GM06990 (cell line): ENCODE data around the gene GUSB.
A peak's percentile ranks its signal among the peaks of the same experiment; 100 is the strongest.

Source experiments
- DNase-seq: peaks from one replicate; pipeline ENCODE4 v3.0.0-alpha.2; 2011; ENCODE audit not compliant: insufficient read length; ENCODE audit errors: extremely low read depth
- H3K27me3 ChIP-seq: replicated peaks from 2 replicates; pipeline ENCODE4 v1.6.0; 2011; ENCODE audit warnings: low read length; ENCODE audit not compliant: control insufficient read depth, insufficient read depth
- H3K36me3 ChIP-seq: 2 replicates; pipeline ENCODE4 v1.5.1; 2011; ENCODE audit warnings: low read length; ENCODE audit not compliant: control insufficient read depth, insufficient read depth
- H3K4me3 ChIP-seq: replicated peaks from 2 replicates; pipeline ENCODE4 v1.5.1; 2011; ENCODE audit warnings: low read depth, mild to moderate bottlenecking, control low read depth, low read length
- TF ChIP-seq, protein P1 (sequence below): IDR thresholded peaks from 2 replicates; pipeline ENCODE4 v1.5.1; 2011; ENCODE audit warnings: low read length, control low read depth, mild to moderate bottlenecking, inconsistent platforms; ENCODE audit not compliant: insufficient read depth, poor library complexity, severe bottlenecking

GUSB gene

DNA sequence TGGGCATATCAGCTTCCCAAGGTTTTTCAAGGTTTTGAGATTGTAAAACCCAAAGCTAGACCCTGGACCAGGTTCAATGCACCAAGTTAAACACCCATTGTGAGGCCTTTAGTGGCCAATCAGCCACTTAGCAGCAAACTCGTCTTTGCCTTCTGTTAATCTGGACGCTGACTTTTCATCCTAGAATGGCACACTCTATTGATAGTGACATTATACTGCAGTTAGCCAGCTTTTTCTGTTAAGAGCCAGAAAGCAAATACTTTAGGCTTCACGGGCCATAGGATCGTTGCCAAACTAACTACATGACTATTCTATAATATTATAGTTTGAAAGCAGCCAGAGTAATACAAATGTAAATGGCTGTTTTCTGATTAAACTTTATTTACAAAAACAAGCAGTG is 57.8 kb downstream of the GUSB start:
- Histone ChIP-seq H3K4me3 (no peak overlapping the region), H3K27me3 (no peaks in the 10 kb centered on the region), H3K36me3 (no peaks in the 10 kb centered on the region)
- no peak for DNase-seq
- TF ChIP-seq, protein P1, sequence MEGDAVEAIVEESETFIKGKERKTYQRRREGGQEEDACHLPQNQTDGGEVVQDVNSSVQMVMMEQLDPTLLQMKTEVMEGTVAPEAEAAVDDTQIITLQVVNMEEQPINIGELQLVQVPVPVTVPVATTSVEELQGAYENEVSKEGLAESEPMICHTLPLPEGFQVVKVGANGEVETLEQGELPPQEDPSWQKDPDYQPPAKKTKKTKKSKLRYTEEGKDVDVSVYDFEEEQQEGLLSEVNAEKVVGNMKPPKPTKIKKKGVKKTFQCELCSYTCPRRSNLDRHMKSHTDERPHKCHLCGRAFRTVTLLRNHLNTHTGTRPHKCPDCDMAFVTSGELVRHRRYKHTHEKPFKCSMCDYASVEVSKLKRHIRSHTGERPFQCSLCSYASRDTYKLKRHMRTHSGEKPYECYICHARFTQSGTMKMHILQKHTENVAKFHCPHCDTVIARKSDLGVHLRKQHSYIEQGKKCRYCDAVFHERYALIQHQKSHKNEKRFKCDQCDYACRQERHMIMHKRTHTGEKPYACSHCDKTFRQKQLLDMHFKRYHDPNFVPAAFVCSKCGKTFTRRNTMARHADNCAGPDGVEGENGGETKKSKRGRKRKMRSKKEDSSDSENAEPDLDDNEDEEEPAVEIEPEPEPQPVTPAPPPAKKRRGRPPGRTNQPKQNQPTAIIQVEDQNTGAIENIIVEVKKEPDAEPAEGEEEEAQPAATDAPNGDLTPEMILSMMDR = no peak

DNA sequence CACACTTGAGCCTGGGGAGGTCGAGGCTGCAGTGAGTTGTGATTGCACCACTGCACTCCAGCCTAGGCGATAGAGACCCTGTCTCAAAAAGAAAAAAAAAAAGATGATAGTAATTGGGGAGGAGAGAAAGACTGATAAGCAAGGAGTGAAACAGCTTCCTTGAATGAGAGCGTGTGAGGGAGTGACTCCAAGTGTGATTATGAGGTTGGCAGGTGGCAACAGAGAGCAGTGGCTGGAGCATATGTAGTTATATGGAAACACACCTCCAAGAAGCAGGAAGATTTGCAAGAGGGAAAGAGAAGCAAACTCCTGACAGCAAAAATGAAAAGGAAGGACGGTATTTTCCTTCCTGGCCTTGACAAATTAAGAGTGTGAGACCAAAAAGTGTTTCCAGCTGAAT is 58.7 kb downstream of the GUSB start:
- no peaks in the 10 kb centered on the region for H3K27me3 ChIP-seq
- H3K4me3 ChIP-seq = no peak overlapping the region
- TF ChIP-seq, protein P1 = no peak
- no peaks in the 10 kb centered on the region for H3K36me3 ChIP-seq
- no peak for DNase-seq

DNA sequence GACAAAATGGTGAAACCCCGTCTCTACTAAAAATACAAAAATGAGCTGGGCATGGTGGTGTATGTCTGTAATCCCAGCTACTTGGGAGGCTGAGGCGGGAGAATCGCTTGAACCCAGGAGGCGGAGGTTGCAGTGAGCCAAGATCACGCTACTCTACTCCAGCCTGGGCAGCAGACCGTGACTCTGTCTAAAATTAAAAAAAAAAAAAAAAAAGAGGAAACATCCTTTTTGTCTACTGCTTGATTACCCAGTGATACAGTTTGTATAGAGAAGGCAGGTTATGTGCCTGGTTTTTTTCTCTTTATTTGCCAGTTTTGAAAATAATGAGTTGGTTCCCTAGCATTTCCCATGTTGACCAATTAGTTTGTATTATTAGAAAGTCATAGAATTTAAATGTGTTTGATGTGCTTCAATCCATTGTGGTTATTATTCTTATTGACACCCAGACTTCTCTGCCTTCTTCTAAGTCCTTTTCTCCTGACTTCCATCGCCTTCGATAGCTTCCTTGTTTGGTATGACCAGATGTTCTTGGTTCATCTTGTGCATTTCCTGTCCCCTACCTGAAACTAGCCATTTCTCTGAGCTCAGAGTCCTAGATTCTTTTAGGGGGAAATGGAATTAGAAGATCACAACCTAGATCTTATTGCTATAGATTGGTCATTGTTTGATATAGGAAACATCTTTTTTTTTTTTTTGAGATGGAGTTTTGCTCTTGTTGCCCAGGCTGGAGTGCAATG is 65.9 kb downstream of the GUSB start:
- Histone ChIP-seq H3K36me3 (no peaks in the 10 kb centered on the region), H3K4me3 (no peak overlapping the region), H3K27me3 (no peaks in the 10 kb centered on the region)
- DNase-seq = peak; percentile 5
- TF ChIP-seq, protein P1 = no peak

DNA sequence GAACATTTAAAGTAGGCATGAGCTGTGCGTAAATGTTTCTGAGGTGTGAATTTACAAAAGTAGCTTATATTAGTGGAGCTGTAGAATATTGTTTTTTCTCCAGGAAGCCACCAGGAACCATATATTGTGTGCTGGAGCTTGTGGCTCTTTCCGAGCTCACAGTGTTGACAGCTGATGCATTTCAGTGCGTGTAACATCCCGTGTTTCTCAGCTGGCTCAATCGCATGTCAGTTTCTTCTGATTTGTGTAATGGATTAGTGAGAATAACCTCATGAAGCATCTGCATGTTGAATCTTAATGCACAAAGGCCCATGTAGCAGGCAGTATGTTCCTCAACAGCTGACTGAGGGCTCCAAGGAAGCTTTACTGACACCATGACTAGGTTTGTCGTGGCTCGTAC is 69.8 kb downstream of the GUSB start:
- DNase-seq = no peak
- TF ChIP-seq, protein P1 = no peak
- H3K36me3 ChIP-seq = no peaks in the 10 kb centered on the region
- H3K4me3 ChIP-seq = no peak overlapping the region
- no peaks in the 10 kb centered on the region for H3K27me3 ChIP-seq
